CD4-positive, alpha-beta T cell treated with Interleukin-12 subunit alpha and Interleukin-12 subunit beta, for 1 hour (primary cell): ENCODE results near the gene OXCT1.
A peak's percentile ranks its signal among the peaks of the same experiment; 100 is the strongest.
"Not testable (repeated sequence)": the region's sequence is repeated elsewhere in the genome, so short reads cannot be mapped to it uniquely, and the experiment has no call there.

Source experiments
- DNase-seq: peaks from one replicate; pipeline ENCODE4 v3.0.0-alpha.2; 2020

OXCT1 gene

DNA sequence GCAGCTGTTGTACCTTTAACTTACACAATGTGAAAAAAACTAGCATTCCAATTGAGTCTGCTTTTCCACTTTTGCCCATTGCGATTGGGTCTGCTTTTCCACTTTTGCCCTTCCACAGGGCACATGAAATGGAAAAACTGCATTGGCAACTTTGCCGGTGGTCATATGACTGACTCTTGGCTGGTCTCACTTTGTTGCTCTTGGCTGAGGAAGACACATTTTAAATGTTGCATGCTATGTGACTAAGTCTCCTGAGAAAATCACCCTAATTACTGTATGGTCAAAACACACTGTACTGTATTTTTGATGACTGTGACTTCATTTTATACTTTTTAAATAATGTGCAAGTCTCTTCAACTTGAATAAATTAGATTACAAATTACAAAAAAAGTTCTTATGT, 1.6 kb upstream of the OXCT1 start:
- DNase-seq, result no peak

DNA sequence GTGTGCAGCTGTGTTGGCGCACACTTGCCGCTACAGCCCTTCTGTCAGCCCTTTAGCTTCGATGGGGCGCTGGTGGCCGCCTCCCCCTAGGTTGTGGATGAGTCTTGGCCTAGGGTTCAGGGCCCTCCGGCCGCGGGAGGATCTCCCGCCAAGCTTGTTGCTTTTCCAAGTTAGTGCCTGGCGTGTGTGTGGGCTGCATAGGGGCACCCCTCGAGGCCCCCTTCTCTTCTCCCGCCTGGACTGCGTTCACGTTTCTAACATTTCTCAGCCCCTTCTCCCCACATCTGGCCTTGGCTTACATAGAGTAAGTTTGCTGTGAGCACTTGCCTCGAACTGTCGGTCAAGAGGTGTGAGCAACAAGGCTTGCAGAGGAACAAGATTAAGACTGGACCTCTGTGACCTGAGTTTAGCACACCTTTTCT, 413 bp upstream of the OXCT1 start:
- no peak for DNase-seq

DNA sequence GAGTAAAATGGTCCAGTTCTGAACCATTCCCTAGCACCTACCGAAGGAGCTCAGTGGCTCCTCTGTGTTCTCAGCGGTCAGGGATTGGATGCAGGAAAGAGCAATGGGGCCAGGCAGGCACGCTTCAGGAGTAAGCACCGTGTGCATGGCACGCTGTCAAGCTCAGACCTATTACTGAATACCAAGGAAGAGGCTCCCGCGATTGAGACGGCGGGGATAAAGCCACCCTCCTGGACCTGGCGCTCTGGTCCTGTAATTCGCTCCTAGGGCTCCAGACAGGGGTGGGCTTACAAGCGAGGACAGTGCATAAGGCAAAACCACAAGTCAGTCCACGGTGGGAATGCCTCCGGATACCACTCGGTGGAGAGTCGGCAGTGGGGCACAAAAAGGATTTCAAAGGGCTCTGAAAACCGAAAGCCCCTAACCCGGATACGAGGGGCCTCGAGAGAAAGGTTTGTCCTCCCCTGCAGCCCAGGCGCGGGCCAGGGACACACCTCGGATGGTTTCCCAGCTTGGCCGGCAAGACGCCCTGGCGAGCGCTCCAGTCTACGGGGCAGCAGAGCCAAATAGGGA, 988 bp downstream of the OXCT1 start:
- no peak for DNase-seq

DNA sequence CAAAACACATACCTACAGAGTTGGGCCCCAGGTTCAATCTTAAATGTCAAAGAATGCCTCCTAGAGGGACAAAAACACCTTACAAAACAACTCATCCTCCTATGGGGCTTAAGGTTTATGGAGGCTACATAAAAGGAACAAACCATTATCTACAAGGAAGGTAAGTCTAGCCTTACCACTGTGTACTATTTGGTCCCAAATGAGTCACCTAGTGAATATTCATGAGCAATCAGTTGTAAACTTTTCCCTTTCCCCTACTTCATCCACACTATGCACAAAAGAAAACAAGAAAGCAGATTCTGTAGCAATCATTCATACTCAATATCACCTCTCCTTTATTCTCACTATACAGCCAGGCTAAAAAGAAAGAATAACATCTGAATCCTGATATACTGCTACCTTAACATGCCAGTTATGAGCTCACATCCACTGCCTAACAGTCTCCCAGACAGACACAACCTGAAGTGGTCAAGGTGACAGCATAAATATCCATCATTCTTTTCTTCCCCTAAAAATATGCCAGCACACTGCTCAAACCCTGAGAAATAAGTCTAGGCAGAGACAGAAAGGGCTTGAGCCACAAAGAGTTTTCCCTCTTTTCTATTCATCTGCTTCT, 6.2 kb downstream of the OXCT1 start:
- no peak for DNase-seq

DNA sequence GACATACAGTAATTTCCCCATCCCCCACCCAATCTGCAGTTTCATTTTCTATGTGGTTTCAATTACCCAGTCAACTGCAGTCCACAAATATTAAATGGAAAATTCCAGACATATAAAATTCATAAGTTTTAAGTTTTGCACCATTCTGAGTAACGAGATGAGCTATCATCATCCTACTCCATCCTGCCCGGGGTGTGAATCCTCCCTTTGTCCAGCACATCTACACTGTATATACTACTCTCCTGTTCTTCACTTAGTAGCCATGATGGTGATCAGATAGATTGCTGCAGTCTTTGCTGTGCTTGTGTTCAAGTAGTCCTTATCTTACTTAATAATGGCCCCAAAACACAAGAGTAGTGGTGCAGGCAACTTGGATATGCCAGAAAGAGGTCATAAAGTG, 11.3 kb downstream of the OXCT1 start:
- DNase-seq, result no peak

DNA sequence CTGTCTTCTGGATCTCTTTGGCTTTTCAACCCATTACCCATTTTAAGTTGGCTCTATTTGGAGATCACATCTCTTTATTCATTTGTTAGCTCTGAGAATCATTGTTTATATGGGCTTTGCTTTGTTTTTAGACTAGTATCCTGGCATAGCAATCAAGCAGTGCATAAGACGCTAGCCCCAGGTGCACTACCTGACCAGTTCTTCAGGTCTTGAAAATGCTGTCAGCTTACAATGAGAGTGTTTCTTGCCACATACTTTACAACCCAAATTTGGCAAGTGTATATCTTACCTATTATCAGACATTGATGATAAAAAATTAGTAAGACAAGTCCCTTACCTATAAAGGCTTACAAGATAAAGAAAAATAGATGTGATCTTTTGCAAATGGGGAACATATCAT, 12.2 kb downstream of the OXCT1 start:
- DNase-seq, result no peak

DNA sequence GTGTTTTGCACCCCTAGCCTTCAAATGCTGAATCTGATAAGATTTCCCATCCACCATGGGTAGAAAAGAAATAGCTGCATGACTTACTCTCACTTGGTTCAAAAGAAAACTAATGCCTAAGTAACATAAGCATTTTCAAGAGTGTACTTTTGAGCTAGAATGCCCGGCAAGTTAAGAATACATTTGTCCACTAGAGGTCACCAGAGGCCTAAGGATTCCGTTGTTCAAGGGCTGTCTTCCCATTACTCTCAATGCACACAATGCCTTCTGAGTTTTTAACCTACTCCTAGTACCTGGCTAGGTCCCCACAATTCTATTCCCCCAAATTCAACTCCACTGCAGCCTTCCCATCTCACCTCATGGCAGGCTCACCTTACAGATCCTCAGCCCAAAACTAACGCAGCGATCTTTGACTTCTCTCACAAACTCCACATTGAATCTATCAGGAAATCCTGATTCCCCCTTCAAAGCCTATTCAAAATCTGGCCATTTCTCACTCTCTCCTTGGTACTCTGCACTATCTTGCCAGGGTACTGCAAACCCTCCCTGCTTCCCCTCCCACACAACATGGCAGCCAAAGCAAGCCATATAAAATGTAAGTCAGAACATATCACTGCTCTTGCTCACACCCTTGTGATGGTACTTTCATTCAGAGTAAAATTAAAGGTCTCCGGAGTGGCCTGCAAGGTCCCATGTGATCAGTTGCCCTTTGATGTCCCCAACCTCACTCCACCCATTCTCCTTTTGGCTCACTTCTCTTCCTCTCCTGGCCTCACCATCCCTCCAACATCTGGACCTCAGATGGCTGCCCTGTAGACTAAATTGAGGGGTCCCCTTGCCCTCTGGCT, 13.4 kb downstream of the OXCT1 start:
- peak; percentile 79 for DNase-seq

DNA sequence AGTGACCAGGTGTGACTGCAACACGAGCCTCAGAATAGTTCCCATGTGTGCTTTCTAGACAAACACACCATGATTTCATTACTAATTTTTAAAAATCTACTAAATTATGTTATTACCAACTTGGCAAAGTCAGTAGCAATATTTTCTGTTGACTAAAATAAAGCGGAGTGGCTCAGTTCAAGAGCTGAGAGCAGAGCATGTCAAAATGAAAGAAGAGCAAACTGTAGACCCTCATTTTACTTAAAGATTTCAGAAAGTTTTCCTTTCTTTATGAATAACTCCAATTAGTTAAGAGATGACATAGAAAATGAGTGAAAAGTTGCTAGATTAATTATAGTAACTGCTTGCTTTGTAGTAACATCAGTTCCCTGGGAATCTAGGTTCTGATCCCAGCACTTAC, 17.9 kb downstream of the OXCT1 start:
- DNase-seq, result no peak

DNA sequence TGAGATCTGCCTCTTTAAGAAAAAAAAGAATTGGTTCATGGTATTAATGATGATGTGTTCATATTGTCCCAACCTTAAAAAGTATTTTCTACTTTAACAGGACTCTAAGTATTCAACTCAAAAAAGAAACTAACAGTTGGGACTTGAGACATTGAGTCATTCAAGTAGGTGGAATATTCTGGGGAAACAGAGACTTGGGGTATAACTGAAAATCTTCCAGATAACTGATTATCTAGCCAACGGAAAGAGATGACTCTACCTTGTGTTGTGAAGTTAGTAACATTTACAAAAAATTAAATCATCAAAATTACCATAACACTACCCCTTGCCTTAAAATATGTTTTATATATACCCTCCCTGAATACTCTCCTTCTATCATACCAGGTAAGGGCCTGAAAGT, 19.1 kb downstream of the OXCT1 start:
- no peak for DNase-seq

DNA sequence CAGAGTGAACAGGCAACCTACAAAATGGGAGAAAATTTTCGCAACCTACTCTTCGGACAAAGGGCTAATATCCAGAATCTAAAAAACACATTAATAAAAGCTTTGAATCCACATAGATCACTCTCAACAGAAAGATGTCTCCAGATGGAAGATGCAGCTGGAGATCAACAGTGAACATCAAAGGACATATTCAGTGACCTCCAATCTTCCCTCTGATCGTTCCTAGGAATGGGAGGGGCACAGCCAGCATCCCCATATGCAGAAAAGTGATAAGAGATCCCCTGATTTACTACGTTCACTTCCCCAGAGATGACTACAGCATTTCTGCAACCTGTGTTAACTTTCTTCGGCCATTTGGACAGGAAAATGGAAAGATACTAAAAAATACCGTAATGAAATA, 21.2 kb downstream of the OXCT1 start:
- DNase-seq, result no peak

DNA sequence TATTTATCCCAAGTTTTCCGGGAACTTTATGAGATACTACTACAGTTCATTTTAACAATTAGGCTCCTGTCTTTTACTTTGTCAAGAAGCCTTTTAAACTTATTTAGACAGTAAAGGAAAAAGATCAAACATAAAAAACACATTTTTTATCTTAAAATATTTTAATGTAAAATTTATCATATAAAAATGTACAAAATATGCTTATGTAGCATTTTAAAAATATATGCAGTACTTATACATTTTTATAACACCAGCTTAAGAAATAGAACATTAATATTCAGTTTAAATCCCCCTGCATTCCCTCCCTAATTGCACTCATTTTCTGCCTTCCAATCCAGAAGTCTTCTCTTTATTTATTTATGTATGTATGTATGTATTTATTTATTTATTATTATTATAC, 24.5 kb downstream of the OXCT1 start:
- not testable (repeated sequence) for DNase-seq

DNA sequence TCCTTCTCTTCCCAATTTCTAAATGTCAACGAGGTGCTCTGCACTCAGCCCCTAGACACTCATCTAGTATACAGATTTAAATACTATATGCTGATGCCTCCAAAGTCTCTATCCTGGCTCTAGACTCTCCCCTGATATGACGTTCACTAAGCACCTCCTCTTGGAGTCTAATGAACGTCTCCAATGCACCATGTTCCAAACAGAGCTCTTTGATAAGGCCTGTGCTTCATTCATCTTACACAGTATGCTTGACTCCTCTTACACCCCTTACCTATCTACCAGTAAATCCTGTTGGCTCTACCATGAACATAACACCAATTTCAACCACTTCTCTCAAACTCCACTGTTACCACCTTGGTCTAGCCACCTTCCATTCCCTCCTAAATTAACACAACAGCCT, 25.7 kb downstream of the OXCT1 start:
- DNase-seq, result no peak

DNA sequence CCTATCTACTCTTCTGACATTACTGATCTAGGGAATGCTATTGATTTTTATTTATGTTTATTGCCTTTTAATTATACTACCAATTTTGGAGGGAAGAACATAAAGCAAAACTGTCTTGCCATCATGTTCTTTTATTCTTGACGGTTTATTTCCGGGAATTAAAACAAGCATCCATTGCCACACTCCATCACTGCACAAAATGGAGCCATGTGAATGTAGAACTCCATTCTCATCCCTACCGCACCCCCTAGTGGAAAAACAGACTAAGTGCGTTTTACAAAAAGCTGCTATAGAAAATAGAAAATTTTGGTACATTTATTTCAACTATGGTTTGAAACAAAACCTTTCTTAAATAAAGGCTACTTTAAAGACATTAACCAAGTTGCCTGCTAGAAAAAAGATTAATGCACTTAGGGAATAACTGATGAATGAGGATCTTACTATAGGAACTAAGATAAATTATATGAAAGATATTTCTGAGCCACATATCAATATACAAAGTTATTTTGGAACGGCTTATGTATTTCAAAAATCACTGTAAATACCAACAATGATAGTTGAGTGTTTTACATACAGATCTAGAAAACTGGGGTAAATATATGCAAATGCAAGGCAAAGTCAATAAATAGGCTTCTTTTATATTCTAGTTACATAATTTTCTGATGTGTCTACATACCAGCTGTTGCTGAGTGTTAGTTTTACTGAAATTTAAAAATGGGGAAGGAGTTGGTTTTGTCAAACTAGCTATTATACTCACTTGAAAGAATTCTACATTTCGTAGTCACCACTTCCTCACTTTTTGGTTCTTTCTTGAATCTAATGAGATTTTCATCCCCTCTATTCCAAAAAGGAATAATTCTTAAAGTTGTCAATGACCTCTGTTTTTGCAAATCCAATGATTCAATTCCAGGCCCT, 26.5 kb downstream of the OXCT1 start:
- DNase-seq, result peak; percentile 51

DNA sequence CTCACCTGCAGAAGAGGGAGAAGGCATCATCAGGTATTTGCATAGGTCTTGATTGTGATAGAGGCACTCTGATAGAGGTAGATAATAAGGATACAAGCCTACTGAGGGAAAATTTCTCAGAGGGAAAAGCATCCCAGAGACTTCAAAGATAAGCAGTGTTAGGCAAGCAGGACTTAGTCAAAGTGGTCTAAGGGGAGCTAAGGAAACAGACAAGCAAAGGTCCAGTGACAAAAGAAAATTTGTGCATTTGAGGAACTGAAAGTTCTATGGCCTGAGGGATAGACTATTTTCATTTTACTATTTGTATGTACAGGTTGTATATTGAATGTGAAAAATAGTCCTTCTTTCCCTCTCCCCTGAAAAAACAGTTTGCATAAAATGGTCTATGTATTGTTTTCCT, 27.4 kb downstream of the OXCT1 start:
- DNase-seq, result no peak

DNA sequence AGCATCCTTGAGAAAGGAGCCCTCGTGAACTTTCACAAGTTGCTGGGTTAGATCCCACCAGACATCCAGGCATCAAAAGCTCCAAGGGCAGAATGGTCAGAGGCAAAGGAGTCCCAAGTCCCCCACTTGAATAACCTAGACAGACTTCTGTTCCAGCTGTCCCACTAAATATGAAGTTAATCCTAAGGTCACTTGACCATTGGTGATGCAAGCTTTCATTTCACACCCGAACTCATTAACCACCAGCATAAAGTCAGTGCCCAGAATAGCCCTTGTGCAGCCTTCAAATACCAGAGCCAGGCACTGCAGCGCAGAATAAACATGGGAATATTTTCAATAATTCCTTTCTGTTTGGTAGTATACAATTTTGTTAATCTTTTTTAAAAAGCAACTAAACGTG, 28.9 kb downstream of the OXCT1 start:
- DNase-seq, result no peak

DNA sequence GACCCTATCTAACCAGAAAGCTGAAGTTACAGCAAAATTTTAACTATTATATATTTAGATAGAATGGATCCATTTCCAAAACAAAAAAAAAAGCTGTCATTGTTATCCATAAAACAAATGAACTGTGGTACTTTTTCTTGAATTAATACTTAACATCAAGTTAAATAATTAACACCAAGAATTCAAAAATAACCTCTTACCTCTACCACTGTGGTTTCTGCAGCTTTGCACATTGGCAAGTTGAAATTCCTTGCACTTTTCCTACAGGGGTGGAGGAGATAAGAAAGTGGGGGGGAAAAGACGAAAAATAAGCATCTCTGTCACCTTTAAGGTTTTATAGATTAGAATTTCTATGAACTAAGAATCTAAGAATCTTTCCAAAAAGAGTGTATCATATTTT, 30.0 kb downstream of the OXCT1 start:
- no peak for DNase-seq

DNA sequence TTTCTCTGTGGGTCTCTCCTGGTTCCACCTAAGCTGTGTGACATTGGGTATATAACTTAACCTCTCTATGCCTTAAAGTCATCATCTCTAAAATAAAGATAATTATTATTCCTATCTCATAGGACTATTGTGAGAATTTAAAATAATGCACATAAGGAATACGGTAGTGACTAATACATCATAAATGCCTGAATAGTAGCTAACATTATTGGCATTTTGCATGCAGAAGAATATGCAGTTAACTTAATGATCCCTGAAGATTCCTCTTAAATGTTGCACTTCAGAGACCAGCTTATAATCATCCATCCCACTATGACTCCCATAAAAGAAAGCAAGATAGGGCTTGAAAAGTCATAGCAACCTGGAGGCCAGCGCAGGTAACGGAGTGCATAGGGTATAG, 32.4 kb downstream of the OXCT1 start:
- DNase-seq, result no peak

DNA sequence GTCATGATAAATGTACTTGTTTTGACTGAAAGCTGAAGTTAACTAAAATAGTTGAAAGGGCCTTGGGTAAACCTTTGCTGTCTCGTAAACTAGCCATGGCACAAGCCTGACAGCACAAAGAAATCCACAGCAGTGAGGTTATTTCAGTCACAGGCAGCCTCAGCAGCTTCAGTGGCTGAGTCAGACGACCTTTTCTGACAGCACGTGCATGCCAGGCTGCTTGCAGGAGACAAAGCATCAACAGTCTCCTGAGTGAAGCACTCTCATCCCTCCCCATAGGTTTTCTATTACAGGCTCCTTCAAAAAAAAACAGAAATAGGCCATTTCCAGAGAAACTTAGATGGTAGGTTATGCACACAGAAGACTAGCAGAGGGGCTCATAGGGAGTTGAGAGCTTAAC, 34.6 kb downstream of the OXCT1 start:
- no peak for DNase-seq

DNA sequence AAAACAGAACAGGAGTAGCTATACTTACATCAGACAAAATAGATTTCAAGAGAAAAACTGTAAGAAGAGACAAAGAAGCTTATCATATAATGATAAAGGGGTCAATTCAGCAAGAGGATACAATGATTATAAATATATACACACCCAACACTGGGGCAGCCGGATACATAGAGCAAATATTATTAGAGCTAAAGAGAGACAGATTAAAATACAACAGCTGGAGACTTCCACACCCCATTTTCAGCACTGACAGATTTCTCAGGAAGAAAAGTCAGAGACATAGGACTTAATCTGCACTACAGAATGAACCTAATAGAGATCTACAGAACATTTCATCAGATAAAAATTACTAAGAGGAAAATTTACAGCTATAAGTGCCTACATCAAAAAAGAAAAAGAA, 35.7 kb downstream of the OXCT1 start:
- no peak for DNase-seq

DNA sequence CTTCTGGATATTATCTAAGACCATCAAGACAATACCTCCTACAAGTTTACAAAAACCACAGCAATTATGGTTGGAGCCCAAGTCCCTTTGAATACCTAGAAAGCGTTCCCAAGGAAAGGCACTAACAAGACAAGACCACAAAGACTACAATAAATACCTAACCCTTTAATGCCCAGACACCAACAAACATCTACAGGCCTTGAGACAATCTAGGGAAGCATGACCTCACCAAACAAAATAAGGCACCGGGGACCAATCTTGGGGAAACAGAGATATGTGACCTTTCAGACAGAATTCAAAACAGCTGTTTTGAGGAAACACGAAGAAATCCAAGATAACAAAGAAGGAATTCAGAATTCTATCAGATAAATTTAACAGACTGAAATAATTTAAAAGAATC, 37.8 kb downstream of the OXCT1 start:
- no peak for DNase-seq

DNA sequence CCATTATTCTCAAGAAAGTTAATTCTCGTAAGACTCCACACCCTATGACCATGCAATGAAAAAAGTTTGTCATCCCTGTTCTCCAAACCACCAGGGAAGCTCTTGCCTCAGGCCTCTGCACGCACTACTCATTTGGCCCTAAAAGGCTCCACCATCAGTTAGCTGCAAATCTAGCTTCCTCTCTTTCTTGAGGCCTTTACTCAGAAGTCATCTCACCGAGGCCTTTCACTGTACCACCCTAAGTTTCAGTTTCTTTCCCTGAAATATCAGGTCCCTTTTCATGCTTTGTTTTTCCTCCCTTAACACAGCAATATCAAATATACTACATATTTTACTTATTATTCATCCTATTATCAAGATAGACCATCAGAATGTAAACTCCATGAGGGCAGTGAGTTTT, 39.1 kb downstream of the OXCT1 start:
- DNase-seq, result no peak

DNA sequence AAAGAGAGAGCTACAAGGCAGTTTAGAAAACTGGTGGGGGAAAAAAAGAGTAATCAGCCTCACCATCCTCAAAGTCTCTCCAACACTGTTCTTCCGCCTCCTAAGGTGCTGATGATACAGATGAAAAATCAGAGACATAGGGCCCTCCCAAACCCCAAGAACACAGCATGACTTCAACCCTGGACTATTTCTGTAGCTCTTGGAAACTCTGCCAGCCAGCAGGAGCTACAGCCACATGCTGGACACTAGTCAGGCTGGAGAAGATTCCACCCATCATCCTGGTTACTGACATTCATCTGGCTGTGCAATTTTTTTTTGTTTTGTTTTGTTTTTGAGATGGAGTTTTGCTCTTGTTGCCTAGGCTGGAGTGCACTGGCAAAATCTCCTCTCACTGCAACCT, 42.4 kb downstream of the OXCT1 start:
- no peak for DNase-seq

DNA sequence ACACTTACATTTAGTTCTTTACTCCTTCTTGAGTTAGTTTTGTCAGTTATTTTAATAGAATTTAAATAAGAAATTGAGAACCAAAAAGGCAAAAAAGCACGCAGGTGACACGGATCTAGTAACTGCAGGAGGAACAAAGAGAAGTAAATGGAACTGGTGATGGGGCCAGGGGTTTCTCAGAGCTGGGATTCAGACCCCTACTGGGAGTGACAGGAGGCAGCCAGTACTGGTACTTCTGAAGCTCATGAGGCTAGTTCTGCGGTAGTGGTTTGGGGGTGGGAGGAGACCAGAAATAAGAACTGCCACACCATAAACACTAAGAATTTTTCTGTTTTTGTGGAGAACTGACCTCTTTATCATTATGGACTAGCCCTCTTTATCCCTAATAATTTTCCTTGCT, 48.2 kb downstream of the OXCT1 start:
- no peak for DNase-seq
